GM12872 (cell line): ENCODE measurements around the gene CTPS2.

Experiments used
- CTCF ChIP-seq: IDR thresholded peaks from 3 replicates; pipeline ENCODE4 v1.5.1; 2011; ENCODE audit warnings: low read depth, mild to moderate bottlenecking, low read length, moderate library complexity; ENCODE audit not compliant: insufficient read depth

The CTPS2 gene

GRCh38 chrX:16606142-16606720 lies 106.2 kb downstream of the CTPS2 start:
- no peak for TF ChIP-seq CTCF

GRCh38 chrX:16604337-16604736 lies 108.1 kb downstream of the CTPS2 start:
- no peak for TF ChIP-seq CTCF

DNA sequence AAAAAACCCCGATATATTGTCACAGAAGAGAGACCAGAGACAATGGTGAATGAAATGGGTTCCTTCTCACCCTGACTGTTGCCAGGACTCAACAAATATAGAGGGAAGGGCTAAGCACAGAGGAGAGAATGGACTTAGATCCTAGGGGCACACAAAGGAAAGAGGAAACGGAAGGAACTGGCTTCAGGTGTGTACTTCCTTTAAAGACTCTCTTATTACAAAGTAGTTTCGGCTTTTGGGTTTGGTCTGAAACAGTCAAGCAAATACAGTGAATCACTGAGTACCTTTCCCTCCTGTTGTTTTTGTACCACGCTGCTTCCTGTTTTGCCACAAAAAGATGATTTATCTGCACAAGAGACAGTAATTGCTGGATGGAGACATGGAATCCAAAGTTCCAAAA lies 108.6 kb downstream of the CTPS2 start:
- TF ChIP-seq CTCF = no peak

GRCh38 chrX:16601885-16602284 lies 110.6 kb downstream of the CTPS2 start:
- no peak for TF ChIP-seq CTCF

- TF ChIP-seq CTCF = no peak
Measured at GRCh38 chrX:16594490-16594889, 118.0 kb downstream of the CTPS2 start.

DNA sequence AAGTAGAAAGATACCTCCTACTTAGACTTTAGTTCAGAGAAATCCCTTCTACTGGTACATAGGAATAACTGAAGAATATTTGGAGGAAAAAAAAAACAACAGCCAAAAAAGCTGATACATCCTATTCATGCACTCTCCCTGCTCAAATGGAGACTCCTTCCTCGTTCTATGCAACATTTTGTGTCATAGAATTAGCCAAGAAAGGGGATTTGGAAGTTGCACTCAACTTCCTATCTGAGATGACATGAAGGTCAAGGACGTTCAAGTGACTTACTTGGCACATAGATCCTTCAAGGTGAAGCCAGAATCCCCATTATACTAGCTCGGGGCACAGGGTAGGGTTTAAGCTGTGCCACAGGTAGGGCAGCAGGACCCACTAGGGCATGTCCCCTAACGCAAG lies 118.7 kb downstream of the CTPS2 start:
- no peak for TF ChIP-seq CTCF

DNA sequence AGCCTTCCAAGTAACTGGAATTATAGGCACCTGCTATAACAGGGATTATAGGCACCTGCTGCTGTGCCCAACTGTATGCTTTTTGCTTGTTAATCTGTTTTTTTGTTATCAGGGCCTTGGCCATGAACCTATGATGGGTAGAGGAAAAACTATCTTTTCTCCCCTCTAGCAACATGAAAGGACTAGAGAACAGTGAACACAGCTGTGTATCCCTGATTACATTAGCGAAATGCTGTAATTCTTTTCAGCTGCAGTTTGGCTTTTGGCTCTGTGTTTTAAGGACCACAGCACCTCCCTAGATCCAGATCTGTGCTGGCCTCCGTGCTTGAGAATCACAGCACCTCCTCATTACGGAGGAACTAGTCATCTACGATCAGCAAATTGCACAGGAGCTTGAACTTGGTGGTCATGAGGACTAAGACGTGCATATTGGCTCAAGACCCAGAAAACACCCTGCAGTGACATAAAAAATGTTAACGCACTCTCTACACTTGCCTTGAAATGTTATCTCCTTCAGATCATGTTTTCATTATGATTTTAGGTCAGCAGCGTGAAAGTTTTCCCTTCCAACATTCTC lies 120.2 kb downstream of the CTPS2 start:
- TF ChIP-seq CTCF = no peak

DNA sequence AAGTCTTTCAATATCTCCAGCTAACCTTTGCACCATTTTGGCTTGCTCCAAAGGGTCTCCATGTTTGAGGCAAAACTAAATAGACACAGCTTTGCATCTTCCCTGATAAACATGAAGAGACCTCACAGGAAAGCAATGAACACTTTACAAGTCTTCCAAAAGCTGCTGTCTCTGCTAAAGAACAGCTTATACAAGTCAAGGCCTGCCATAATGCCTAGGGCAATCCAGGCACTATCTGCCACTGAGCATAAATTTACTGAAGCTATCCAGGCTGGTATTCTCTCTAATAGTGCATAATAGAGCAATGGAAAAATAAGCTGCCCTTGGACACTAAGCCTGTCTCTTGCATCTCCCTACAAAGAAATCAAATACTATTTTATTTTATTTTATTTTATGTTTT lies 122.6 kb downstream of the CTPS2 start:
- no peak for TF ChIP-seq CTCF
